CD4-positive, CD25-positive, alpha-beta regulatory T cell (primary cell): ENCODE measurements around the gene FAF1. TPM values are rescaled to one million over a fixed set of nuclear protein-coding genes. Genes with fewer than 3 reads are reported as not detected.
A peak's percentile ranks its signal among the peaks of the same experiment; 100 is the strongest.

ENCODE experiments used
- ATAC-seq, 2 donors: fragments of 150-1000 bp; cut with Tn5 transposase; one replicate each; pipeline ENCODE4 v1.10.0; 2021; ENCODE audit warnings: low read depth in 2 of 2, moderate number of reproducible peaks in 2 of 2, moderate library complexity in 1 of 2
- DNase-seq, 3 donors: peaks; one replicate each; pipeline versions ENCODE4 v3.0.0 to v3.0.0-alpha.2; 2012 to 2022; ENCODE audit warnings: mixed read lengths in 1 of 3
- H3K27ac ChIP-seq: one replicate; pipeline ENCODE4 v1.7.0; 2013; ENCODE audit warnings: mild to moderate bottlenecking, low read length; ENCODE audit not compliant: insufficient read depth, poor library complexity, severe bottlenecking
- H3K27me3 ChIP-seq: one replicate; pipeline ENCODE4 v1.7.0; 2013; ENCODE audit warnings: low read length; ENCODE audit not compliant: control insufficient read depth, insufficient read depth
- H3K36me3 ChIP-seq: one replicate; pipeline ENCODE4 v1.7.0; 2013; ENCODE audit warnings: mild to moderate bottlenecking, low read length, moderate library complexity; ENCODE audit not compliant: control insufficient read depth, insufficient read depth
- H3K4me1 ChIP-seq: 2 replicates; pipeline ENCODE4 v1.7.0; 2013; ENCODE audit warnings: mild to moderate bottlenecking, low read length; ENCODE audit not compliant: insufficient read depth, control insufficient read depth, poor library complexity, severe bottlenecking
- H3K4me3 ChIP-seq: one replicate; pipeline ENCODE4 v1.7.0; 2013; ENCODE audit warnings: low read depth, mild to moderate bottlenecking, low read length, moderate library complexity
- H3K9me3 ChIP-seq, 2 experiments: 1 replicate in 1 of 2; 2 replicates in 1 of 2; pipeline ENCODE4 v1.7.0; 2013; ENCODE audit warnings: low read length in 2 of 2, mild to moderate bottlenecking in 1 of 2, moderate library complexity in 1 of 2; ENCODE audit not compliant: control insufficient read depth in 2 of 2
- H3K27ac Mint-ChIP-seq, 3 donors: one replicate each; pipeline ENCODE4 v1.8.0; 2020 to 2022; ENCODE audit warnings: mild to moderate bottlenecking in 3 of 3, mixed read lengths in 3 of 3, moderate library complexity in 2 of 3
- H3K27me3 Mint-ChIP-seq: one replicate; pipeline ENCODE4 v1.8.0; 2022; ENCODE audit warnings: mild to moderate bottlenecking, mixed read lengths
- H3K36me3 Mint-ChIP-seq: one replicate; pipeline ENCODE4 v1.8.0; 2020; ENCODE audit warnings: mixed read lengths
- H3K4me1 Mint-ChIP-seq, 4 donors: one replicate each; pipeline ENCODE4 v1.8.0; 2020 to 2022; ENCODE audit warnings: mixed read lengths in 4 of 4, mild to moderate bottlenecking in 1 of 4
- H3K4me3 Mint-ChIP-seq, 4 donors: one replicate each; pipeline ENCODE4 v1.8.0; 2020 to 2022; ENCODE audit warnings: mild to moderate bottlenecking in 4 of 4, mixed read lengths in 4 of 4, moderate library complexity in 3 of 4
- H3K9me3 Mint-ChIP-seq, 7 donors: one replicate each; pipeline ENCODE4 v1.8.0; 2020 to 2022; ENCODE audit warnings: mixed read lengths in 7 of 7, mild to moderate bottlenecking in 3 of 7, moderate library complexity in 2 of 7
- polyA plus RNA-seq, 4 donors: library from polyadenylated mRNA; unstranded; fragments of 300-500 nt; fragmentation: Illumina TruSeq; gene quantifications; one replicate each; pipeline ENCODE4 v1.2.3, GENCODE V29; 2021
- total RNA-seq: library from RNA; stranded (reverse); gene quantifications from one replicate; pipeline ENCODE4 v1.2.3, GENCODE V29; 2022

Gene FAF1
- total and polyA plus RNA-seq, 5 donors from 2014 or later = 28.9 to 58.2 (median 54.3) TPM

- Histone ChIP-seq H3K9me3 (no peaks in the 10 kb centered on the region), H3K4me1 (no peaks in the 10 kb centered on the region), H3K4me3 (no peak overlapping the region), H3K36me3 (no peaks in the 10 kb centered on the region), H3K27me3 (no peaks in the 10 kb centered on the region), H3K27ac (no peak overlapping the region)
- Mint-ChIP-seq H3K4me1 (peaks cover 0 to 15% (median 9%) of the 10 kb centered on the region in 4 donors), H3K27me3 (no peaks in the 10 kb centered on the region), H3K36me3 (peaks cover 8% of the 10 kb centered on the region), H3K9me3 (peaks cover 0 to 2% (median 0%) of the 10 kb centered on the region in 7 donors), H3K27ac (no peak overlapping the region), H3K4me3 (no peak overlapping the region)
- DNase-seq (no peak), ATAC-seq (no peak)
Measured at GRCh38 chr1:50634251-50634650, 325.8 kb downstream of the FAF1 start.

DNA sequence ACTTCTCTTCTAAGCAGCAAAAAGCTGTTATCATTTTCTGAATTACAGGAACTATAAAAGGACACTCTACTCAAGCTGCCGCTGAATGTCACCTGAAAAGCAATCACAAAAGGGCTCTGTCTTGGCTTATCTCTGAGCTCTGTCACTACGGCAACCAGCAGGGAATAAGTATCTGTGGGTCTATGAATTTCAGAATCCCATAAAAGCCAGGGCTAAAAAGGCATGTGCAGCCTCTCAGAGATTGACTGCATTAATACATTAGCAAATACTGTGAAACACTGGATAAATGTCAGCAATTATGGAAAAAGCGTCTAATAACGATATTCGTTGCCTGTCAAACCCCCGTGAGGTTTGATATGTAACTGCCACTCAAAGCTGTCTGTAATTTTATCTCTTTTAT is 326.6 kb downstream of the FAF1 start:
- peaks cover 0 to 15% (median 5%) of the 10 kb centered on the region in 4 donors for H3K4me1 Mint-ChIP-seq
- no peak for ATAC-seq
- no peak overlapping the region for H3K27ac Mint-ChIP-seq
- H3K36me3 ChIP-seq = no peaks in the 10 kb centered on the region
- H3K27me3 Mint-ChIP-seq = no peaks in the 10 kb centered on the region
- H3K9me3 ChIP-seq = no peaks in the 10 kb centered on the region
- peaks cover 8% of the 10 kb centered on the region for H3K36me3 Mint-ChIP-seq
- H3K27ac ChIP-seq = no peak overlapping the region
- H3K9me3 Mint-ChIP-seq = peaks cover 0 to 2% (median 0%) of the 10 kb centered on the region in 7 donors
- no peak overlapping the region for H3K4me3 Mint-ChIP-seq
- H3K4me1 ChIP-seq = no peaks in the 10 kb centered on the region
- no peak for DNase-seq
- H3K4me3 ChIP-seq = no peak overlapping the region
- no peaks in the 10 kb centered on the region for H3K27me3 ChIP-seq

DNA sequence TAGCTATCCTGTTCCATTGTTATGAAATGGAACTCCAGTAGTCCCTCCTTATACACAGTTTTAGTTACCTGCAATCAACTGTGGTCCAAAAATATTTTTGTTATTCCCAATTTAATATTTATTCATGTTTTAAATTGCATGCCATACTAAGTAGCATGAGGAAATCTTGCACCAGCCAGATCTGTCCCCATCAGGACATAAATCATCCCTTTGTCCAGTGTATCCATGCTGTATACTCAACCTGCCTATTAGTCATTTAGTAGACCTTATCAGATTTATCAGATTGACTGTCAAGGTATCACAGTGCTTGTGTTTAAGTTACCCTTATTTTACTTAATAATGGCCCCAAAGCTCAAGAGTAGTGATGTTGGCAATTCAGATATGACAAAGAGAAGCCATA is 328.9 kb downstream of the FAF1 start:
- H3K4me1 ChIP-seq = no peaks in the 10 kb centered on the region
- no peaks in the 10 kb centered on the region for H3K27me3 Mint-ChIP-seq
- H3K9me3 ChIP-seq = no peaks in the 10 kb centered on the region
- no peak for DNase-seq
- no peaks in the 10 kb centered on the region for H3K36me3 ChIP-seq
- H3K27ac Mint-ChIP-seq = no peak overlapping the region
- H3K27ac ChIP-seq = no peak overlapping the region
- H3K27me3 ChIP-seq = no peaks in the 10 kb centered on the region
- peaks cover 8% of the 10 kb centered on the region for H3K36me3 Mint-ChIP-seq
- H3K4me3 ChIP-seq = no peak overlapping the region
- no peak overlapping the region for H3K4me3 Mint-ChIP-seq
- ATAC-seq = no peak
- H3K9me3 Mint-ChIP-seq = peaks cover 0 to 2% (median 0%) of the 10 kb centered on the region in 7 donors
- peaks cover 0 to 15% (median 5%) of the 10 kb centered on the region in 4 donors for H3K4me1 Mint-ChIP-seq

- Histone ChIP-seq H3K36me3 (no peaks in the 10 kb centered on the region), H3K4me3 (no peak overlapping the region), H3K27me3 (no peaks in the 10 kb centered on the region), H3K27ac (no peak overlapping the region), H3K9me3 (no peaks in the 10 kb centered on the region), H3K4me1 (no peaks in the 10 kb centered on the region)
- Mint-ChIP-seq H3K4me3 (no peak overlapping the region), H3K27ac (no peak overlapping the region), H3K27me3 (no peaks in the 10 kb centered on the region), H3K4me1 (peaks cover 0 to 4% (median under 1%) of the 10 kb centered on the region in 4 donors), H3K36me3 (peaks cover 12% of the 10 kb centered on the region), H3K9me3 (peaks cover 0 to 8% (median 4%) of the 10 kb centered on the region in 7 donors)
- ATAC-seq = no peak
- DNase-seq = no peak
Measured at GRCh38 chr1:50622259-50622658, 337.8 kb downstream of the FAF1 start.

DNA sequence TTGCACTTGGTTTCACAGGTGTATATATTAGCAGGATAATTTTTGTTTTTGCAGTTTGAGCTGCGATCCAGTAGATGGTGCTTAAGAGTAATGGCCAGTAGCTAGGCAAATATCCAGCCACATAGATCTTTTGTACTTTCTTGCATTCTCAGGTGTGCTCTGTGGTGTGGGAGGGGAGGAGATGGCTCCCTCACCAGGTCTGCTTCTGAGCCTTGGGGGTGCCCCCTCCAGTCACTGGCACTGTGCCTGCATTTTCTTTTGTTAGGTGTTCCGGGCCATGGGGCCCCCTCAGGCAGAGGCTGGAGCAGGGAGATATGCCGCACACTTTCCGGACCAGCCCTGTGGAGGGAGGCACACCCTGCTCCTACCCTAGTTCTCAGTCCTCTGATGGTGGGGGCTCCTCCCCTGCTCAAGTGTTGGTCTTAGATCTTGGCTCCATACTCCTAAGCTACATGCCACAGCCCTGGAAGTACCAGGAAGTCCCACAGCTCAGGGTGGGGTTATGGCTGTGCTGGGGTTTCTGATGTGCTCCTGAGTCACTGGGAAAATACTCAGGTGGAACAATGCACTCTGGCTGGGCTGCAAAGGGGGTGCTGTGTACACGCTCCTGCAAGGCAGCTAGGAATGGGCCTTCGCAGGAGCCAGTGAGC is 339.3 kb downstream of the FAF1 start:
- H3K9me3 Mint-ChIP-seq = peaks cover 0 to 8% (median 4%) of the 10 kb centered on the region in 7 donors
- DNase-seq = peak in 1 of 3 donors; percentile 16
- Histone ChIP-seq H3K27me3 (no peaks in the 10 kb centered on the region), H3K9me3 (no peaks in the 10 kb centered on the region), H3K36me3 (no peaks in the 10 kb centered on the region), H3K4me1 (no peaks in the 10 kb centered on the region), H3K4me3 (no peak overlapping the region), H3K27ac (no peak overlapping the region)
- H3K4me1 Mint-ChIP-seq = peaks cover 0 to 12% (median under 1%) of the 10 kb centered on the region in 4 donors
- H3K27ac Mint-ChIP-seq = no peak overlapping the region
- ATAC-seq = no peak
- H3K4me3 Mint-ChIP-seq = no peak overlapping the region
- H3K27me3 Mint-ChIP-seq = no peaks in the 10 kb centered on the region
- H3K36me3 Mint-ChIP-seq = peaks cover 12% of the 10 kb centered on the region

GRCh38 chr1:50615036-50615750 is 344.9 kb downstream of the FAF1 start:
- peaks cover 0 to 20% (median 7%) of the 10 kb centered on the region in 4 donors for H3K4me1 Mint-ChIP-seq
- ATAC-seq (no peak), DNase-seq (no peak)
- H3K27me3 Mint-ChIP-seq = no peaks in the 10 kb centered on the region
- Histone ChIP-seq H3K4me1 (no peaks in the 10 kb centered on the region), H3K9me3 (no peaks in the 10 kb centered on the region), H3K36me3 (no peaks in the 10 kb centered on the region), H3K4me3 (no peak overlapping the region), H3K27me3 (no peaks in the 10 kb centered on the region), H3K27ac (no peak overlapping the region)
- H3K4me3 Mint-ChIP-seq = no peak overlapping the region
- peaks cover 13% of the 10 kb centered on the region for H3K36me3 Mint-ChIP-seq
- H3K9me3 Mint-ChIP-seq = peaks cover 0 to 6% (median 3%) of the 10 kb centered on the region in 7 donors
- no peak overlapping the region for H3K27ac Mint-ChIP-seq

- Histone ChIP-seq H3K9me3 (no peaks in the 10 kb centered on the region), H3K4me3 (no peak overlapping the region), H3K27ac (no peak overlapping the region), H3K4me1 (no peaks in the 10 kb centered on the region), H3K27me3 (no peaks in the 10 kb centered on the region), H3K36me3 (no peaks in the 10 kb centered on the region)
- Mint-ChIP-seq H3K9me3 (peaks cover 0 to 3% (median 0%) of the 10 kb centered on the region in 7 donors), H3K36me3 (peaks cover 24% of the 10 kb centered on the region), H3K27ac (no peak overlapping the region), H3K4me1 (peaks cover 0 to 15% (median 7%) of the 10 kb centered on the region in 4 donors), H3K27me3 (no peaks in the 10 kb centered on the region), H3K4me3 (no peak overlapping the region)
- no peak for ATAC-seq
- peak in 1 of 3 donors; percentile 17 for DNase-seq
Measured at GRCh38 chr1:50611675-50612074, 348.4 kb downstream of the FAF1 start.
